SK-N-SH treated with all-trans-retinoic acid at 6 μM for 48 hours (cell line): ENCODE measurements around the gene GEMIN7.

Source experiments
- ARNTL ChIP-seq: fragments of 450-650 bp; formaldehyde crosslinking; IDR thresholded peaks from 2 replicates; pipeline ENCODE4 v1.5.0; 2020; ENCODE audit warnings: low read depth, mild to moderate bottlenecking, moderate library complexity, borderline replicate concordance
- CSRNP3 ChIP-seq: fragments of 250-450 bp; sonication (Bioruptor Pico); IDR thresholded peaks from 2 replicates; pipeline ENCODE4 v1.5.1; 2021; ENCODE audit warnings: mild to moderate bottlenecking, moderate library complexity
- ESRRG ChIP-seq: fragments of 250-450 bp; sonication (Bioruptor Pico); IDR thresholded peaks from 2 replicates; pipeline ENCODE4 v1.6.1; 2021; ENCODE audit warnings: mild to moderate bottlenecking
- GLIS3 ChIP-seq: fragments of 250-450 bp; sonication (Bioruptor Pico); IDR thresholded peaks from 2 replicates; pipeline ENCODE4 v1.5.0; 2020; ENCODE audit warnings: mild to moderate bottlenecking, moderate library complexity
- ISL1 ChIP-seq: fragments of 250-450 bp; sonication (Bioruptor Pico); IDR thresholded peaks from 2 replicates; pipeline ENCODE4 v2.1.2; 2022; ENCODE audit warnings: mild to moderate bottlenecking, moderate library complexity
- PATZ1 ChIP-seq: fragments of 250-450 bp; sonication (Bioruptor Pico); IDR thresholded peaks from 2 replicates; pipeline ENCODE4 v1.8.0; 2020; ENCODE audit warnings: mild to moderate bottlenecking, moderate library complexity, borderline replicate concordance
- RARB ChIP-seq: fragments of 250-450 bp; sonication (Bioruptor Pico); IDR thresholded peaks from 2 replicates; pipeline ENCODE4 v1.8.0; 2021; ENCODE audit warnings: mild to moderate bottlenecking, moderate library complexity
- SNAI2 ChIP-seq: fragments of 250-450 bp; sonication (Bioruptor Pico); IDR thresholded peaks from 2 replicates; pipeline ENCODE4 v1.5.0; 2020; ENCODE audit warnings: mild to moderate bottlenecking, moderate library complexity
- ZC3H10 ChIP-seq: fragments of 250-450 bp; sonication (Bioruptor Pico); IDR thresholded peaks from 2 replicates; pipeline ENCODE4 v1.5.1; 2021; ENCODE audit warnings: mild to moderate bottlenecking, moderate library complexity
- ZFP3 ChIP-seq: fragments of 250-450 bp; sonication (Bioruptor Pico); IDR thresholded peaks from 2 replicates; pipeline ENCODE4 v1.5.0; 2020; ENCODE audit warnings: mild to moderate bottlenecking, moderate library complexity
- ZFP30 ChIP-seq: fragments of 450-650 bp; formaldehyde crosslinking; IDR thresholded peaks from 2 replicates; pipeline ENCODE4 v1.5.0; 2022; ENCODE audit warnings: mild to moderate bottlenecking, moderate library complexity
- ZNF70 ChIP-seq: fragments of 450-650 bp; formaldehyde crosslinking; IDR thresholded peaks from 2 replicates; pipeline ENCODE4 v1.5.0; 2020; ENCODE audit warnings: mild to moderate bottlenecking, moderate library complexity

GRCh38 chr19:45119582-45119981 is 40.5 kb downstream of the GEMIN7 start:
- no peak for TF ChIP-seq SNAI2 (CRISPR knock-in tag)
- TF ChIP-seq ZFP30 (CRISPR knock-in tag) = no peak
- no peak for TF ChIP-seq ZNF70
- TF ChIP-seq ZFP3 (CRISPR knock-in tag) = no peak
- no peak for TF ChIP-seq CSRNP3 (CRISPR knock-in tag)
- no peak for TF ChIP-seq ARNTL (CRISPR knock-in tag)
- TF ChIP-seq ZC3H10 (CRISPR knock-in tag) = no peak
- no peak for TF ChIP-seq GLIS3 (CRISPR knock-in tag)
- TF ChIP-seq ISL1 = no peak
- no peak for TF ChIP-seq PATZ1
- no peak for TF ChIP-seq RARB (CRISPR knock-in tag)
- TF ChIP-seq ESRRG (CRISPR knock-in tag) = no peak
